ENCODE results near the gene NF2. TPM values are rescaled to one million over a fixed set of nuclear protein-coding genes. Genes with fewer than 3 reads are reported as not detected.

NF2 gene
- total RNA-seq, 4 donors from 2014 or later = 30.5 to 82.5 (median 36.6) TPM

GRCh38 chr22:29630987-29631386 lies 27.6 kb downstream of the NF2 start:
- Histone ChIP-seq H3K27ac (no peak overlapping the region), H3K36me3 (no peaks in the 10 kb centered on the region), H3K27me3 (no peaks in the 10 kb centered on the region), H3K9me3 (no peaks in the 10 kb centered on the region), H3K4me3 (no peak overlapping the region), H3K4me1 (peaks cover 0 to 6% (median 0%) of the 10 kb centered on the region in 4 donors)
- no peak for DNase-seq
- TF ChIP-seq CTCF (IDR thresholded peaks at IDR 0.05) = no peak
- TF ChIP-seq POLR2A (IDR thresholded peaks at IDR 0.05) = no peak

- no peak overlapping the region for H3K4me3 ChIP-seq
- no peak for DNase-seq
- H3K4me1 ChIP-seq = no peaks in the 10 kb centered on the region
- H3K36me3 ChIP-seq = no peaks in the 10 kb centered on the region
- H3K27me3 ChIP-seq = no peaks in the 10 kb centered on the region
- H3K27ac ChIP-seq = no peak overlapping the region
- no peak for TF ChIP-seq CTCF (IDR thresholded peaks at IDR 0.05)
- TF ChIP-seq POLR2A (IDR thresholded peaks at IDR 0.05) = no peak
- no peaks in the 10 kb centered on the region for H3K9me3 ChIP-seq
Measured at GRCh38 chr22:29631725-29632124, 28.3 kb downstream of the NF2 start.

GRCh38 chr22:29632672-29633071 lies 29.2 kb downstream of the NF2 start:
- Histone ChIP-seq H3K4me1 (no peaks in the 10 kb centered on the region), H3K36me3 (no peaks in the 10 kb centered on the region), H3K27me3 (no peaks in the 10 kb centered on the region), H3K9me3 (no peaks in the 10 kb centered on the region), H3K4me3 (no peak overlapping the region), H3K27ac (no peak overlapping the region)
- TF ChIP-seq POLR2A (IDR thresholded peaks at IDR 0.05) (no peak), CTCF (IDR thresholded peaks at IDR 0.05) (no peak)
- DNase-seq = no peak

- Histone ChIP-seq H3K4me1 (no peaks in the 10 kb centered on the region), H3K36me3 (peaks cover 0 to 5% (median 0%) of the 10 kb centered on the region in 3 donors), H3K27me3 (no peaks in the 10 kb centered on the region), H3K4me3 (no peak overlapping the region), H3K9me3 (no peaks in the 10 kb centered on the region), H3K27ac (no peak overlapping the region)
- TF ChIP-seq POLR2A (IDR thresholded peaks at IDR 0.05) = no peak
- no peak for TF ChIP-seq CTCF (IDR thresholded peaks at IDR 0.05)
- DNase-seq = no peak
Measured at GRCh38 chr22:29633514-29634312, 30.3 kb downstream of the NF2 start.

- H3K36me3 ChIP-seq = peaks cover 0 to 14% (median 0%) of the 10 kb centered on the region in 3 donors
Measured at GRCh38 chr22:29634847-29635246, 31.4 kb downstream of the NF2 start.

More at GRCh38 chr22:29634847-29635246, 31.4 kb downstream of the NF2 start:
- no peaks in the 10 kb centered on the region for H3K4me1 ChIP-seq
- no peaks in the 10 kb centered on the region for H3K9me3 ChIP-seq
- no peak overlapping the region for H3K4me3 ChIP-seq
- no peaks in the 10 kb centered on the region for H3K27me3 ChIP-seq
- no peak for DNase-seq
- no peak overlapping the region for H3K27ac ChIP-seq
- TF ChIP-seq POLR2A (IDR thresholded peaks at IDR 0.05) (no peak), CTCF (IDR thresholded peaks at IDR 0.05) (no peak)

Data from Peyer's patch (tissue), 4 donors.